ENCODE results near the gene HIRA.

HIRA gene

DNA sequence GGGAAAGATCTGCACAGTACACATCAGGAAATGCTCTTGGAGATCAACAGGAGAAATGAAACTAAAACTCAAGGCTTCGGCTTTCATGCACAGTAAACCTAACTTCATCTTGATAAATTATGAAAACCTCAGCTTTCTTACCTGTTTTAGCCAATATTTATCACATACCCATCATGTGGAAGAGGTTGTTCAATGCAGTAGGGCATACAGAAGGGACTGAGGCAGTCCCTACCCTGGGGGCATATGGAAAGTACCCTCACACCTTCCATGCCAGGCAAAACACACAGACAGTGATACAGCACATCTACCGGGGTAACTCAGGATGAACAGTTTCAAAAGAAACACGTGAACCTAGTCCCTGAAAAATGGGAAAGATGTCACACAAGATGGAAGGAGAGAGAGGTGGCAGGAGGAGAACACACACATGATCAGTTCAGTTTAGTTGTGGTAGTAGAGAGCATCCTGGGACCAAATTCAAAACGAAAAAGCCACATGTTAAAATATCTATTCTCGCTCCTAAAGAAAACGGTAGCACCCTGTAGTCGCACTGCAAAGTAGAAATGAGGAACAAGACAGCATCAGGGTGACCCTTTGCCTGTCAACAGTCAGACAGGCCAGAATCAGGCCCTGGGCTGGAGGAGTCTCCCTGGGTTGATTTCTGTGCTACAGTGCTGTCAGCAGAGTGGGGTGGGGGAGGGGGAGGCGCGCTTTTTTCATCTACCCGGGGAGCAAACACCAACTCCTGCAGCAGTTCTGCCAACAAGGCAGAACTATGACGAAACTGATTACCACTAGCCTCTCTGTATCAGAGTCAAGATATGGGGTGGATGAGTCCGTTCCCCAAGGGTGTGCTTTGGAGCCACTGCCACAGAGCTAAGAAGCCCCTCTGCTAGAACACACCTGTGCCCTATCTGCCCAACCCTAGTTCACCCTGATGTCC lies 1.3 kb downstream of the HIRA start:
- DNase-seq (ENCODE audit: low spot score) = no peak
- peaks cover 10 to 34% of the 10 kb centered on the region in 2 donors for H3K36me3 ChIP-seq (replicated peaks in 1 of 2; ENCODE audit: control insufficient read depth in 2 of 2, insufficient read depth in 2 of 2, low read length in 2 of 2)
- H2AK5ac ChIP-seq (ENCODE audit: low read depth, low read length) = no peak overlapping the region
- peak overlapping the region; percentile 94 to 95 for H3K4me3 ChIP-seq (ENCODE audit: low read length in 2 of 2)
- H3K79me1 ChIP-seq (ENCODE audit: low read depth, low read length) = peaks cover 4% of the 10 kb centered on the region
- peak overlapping the region; percentile 78 for H2AFZ ChIP-seq (ENCODE audit: low read length)
- H4K8ac ChIP-seq (ENCODE audit: low read depth, low read length) = no peak overlapping the region
- no peak overlapping the region for H3K27ac ChIP-seq (replicated peaks; ENCODE audit: low read length)
- H3K9me3 ChIP-seq (replicated peaks in 1 of 2; ENCODE audit: control insufficient read depth in 2 of 2, insufficient read depth in 1 of 2, low read depth in 1 of 2, low read length in 2 of 2) = no peaks in the 10 kb centered on the region
- H3K14ac ChIP-seq (ENCODE audit: low read length) = no peak overlapping the region
- H3K9ac ChIP-seq (ENCODE audit: low read depth, low read length, poor library complexity) = no peak overlapping the region
- H3K23ac ChIP-seq (ENCODE audit: low read depth, low read length, poor library complexity) = no peak overlapping the region
- peak overlapping the region; percentile 66 for H3K4me2 ChIP-seq (ENCODE audit: insufficient read depth, low read length, poor library complexity, severe bottlenecking)
- H3K4ac ChIP-seq (ENCODE audit: low read length) = no peak overlapping the region
- H3K27me3 ChIP-seq (ENCODE audit: control insufficient read depth in 3 of 3, insufficient read depth in 3 of 3, low read depth in 1 of 3, low read length in 3 of 3) = no peaks in the 10 kb centered on the region
- no peak overlapping the region for H2BK120ac ChIP-seq (ENCODE audit: low read depth, low read length)
- no peak overlapping the region for H2BK12ac ChIP-seq (ENCODE audit: low read length)
- H3K4me1 ChIP-seq (ENCODE audit: control insufficient read depth in 2 of 2, insufficient read depth in 1 of 2, low read depth in 1 of 2, low read length in 2 of 2) = peaks cover 5 to 18% of the 10 kb centered on the region in 2 donors
- no CpG with 5 or more reads among the region's 12 CpGs for WGBS, 2 donors (ENCODE audit: extremely low coverage in 2 of 2, insufficient read length in 2 of 2, insufficient replicate concordance in 1 of 2)
- H3K18ac ChIP-seq (ENCODE audit: low read length) = no peak overlapping the region
- no peak overlapping the region for H2BK5ac ChIP-seq (ENCODE audit: low read length)
- no peak overlapping the region for H4K91ac ChIP-seq (ENCODE audit: low read depth, low read length, poor library complexity)
- H2BK15ac ChIP-seq (ENCODE audit: low read length) = no peak overlapping the region

DNA sequence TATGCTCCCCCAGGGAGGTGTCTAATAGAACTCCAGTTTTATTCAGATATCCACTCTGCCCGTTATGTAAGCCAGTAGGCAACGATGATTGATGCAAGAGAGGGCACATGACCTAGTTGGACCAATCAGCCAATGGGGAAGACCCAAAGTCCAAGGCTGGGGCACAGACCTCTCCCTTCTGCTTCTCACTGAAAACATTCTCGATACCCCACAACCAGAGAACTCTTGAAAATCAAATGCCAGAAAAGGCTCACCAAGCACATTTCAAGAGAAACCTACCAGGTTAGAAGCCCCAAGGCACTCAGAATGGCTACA lies 7.4 kb downstream of the HIRA start:
- Histone ChIP-seq H2BK120ac (ENCODE audit: low read depth, low read length) (no peak overlapping the region), H4K8ac (ENCODE audit: low read depth, low read length) (no peak overlapping the region), H3K4me2 (ENCODE audit: insufficient read depth, low read length, poor library complexity, severe bottlenecking) (no peak overlapping the region), H3K23ac (ENCODE audit: low read depth, low read length, poor library complexity) (no peak overlapping the region), H3K9ac (ENCODE audit: low read depth, low read length, poor library complexity) (no peak overlapping the region), H2AK5ac (ENCODE audit: low read depth, low read length) (no peak overlapping the region), H4K91ac (ENCODE audit: low read depth, low read length, poor library complexity) (no peak overlapping the region), H3K14ac (ENCODE audit: low read length) (no peak overlapping the region), H3K27ac (replicated peaks; ENCODE audit: low read length) (no peak overlapping the region), H3K4me1 (ENCODE audit: control insufficient read depth in 2 of 2, insufficient read depth in 1 of 2, low read depth in 1 of 2, low read length in 2 of 2) (peaks cover 0 to 8% of the 10 kb centered on the region in 2 donors), H3K9me3 (replicated peaks in 1 of 2; ENCODE audit: control insufficient read depth in 2 of 2, insufficient read depth in 1 of 2, low read depth in 1 of 2, low read length in 2 of 2) (no peaks in the 10 kb centered on the region), H3K36me3 (replicated peaks in 1 of 2; ENCODE audit: control insufficient read depth in 2 of 2, insufficient read depth in 2 of 2, low read length in 2 of 2) (peaks cover 7 to 29% of the 10 kb centered on the region in 2 donors), H2BK12ac (ENCODE audit: low read length) (no peak overlapping the region), H2BK5ac (ENCODE audit: low read length) (no peak overlapping the region), H2BK15ac (ENCODE audit: low read length) (no peak overlapping the region), H2AFZ (ENCODE audit: low read length) (no peak overlapping the region), H3K4ac (ENCODE audit: low read length) (no peak overlapping the region), H3K4me3 (ENCODE audit: low read length in 2 of 2) (no peak overlapping the region), H3K18ac (ENCODE audit: low read length) (no peak overlapping the region), H3K79me1 (ENCODE audit: low read depth, low read length) (peaks cover 21% of the 10 kb centered on the region), H3K27me3 (ENCODE audit: control insufficient read depth in 3 of 3, insufficient read depth in 3 of 3, low read depth in 1 of 3, low read length in 3 of 3) (no peaks in the 10 kb centered on the region)
- DNase-seq (ENCODE audit: low spot score) = no peak
- no CpG with 5 or more reads among the region's 3 CpGs for WGBS, 2 donors (ENCODE audit: extremely low coverage in 2 of 2, insufficient read length in 2 of 2, insufficient replicate concordance in 1 of 2)

DNA sequence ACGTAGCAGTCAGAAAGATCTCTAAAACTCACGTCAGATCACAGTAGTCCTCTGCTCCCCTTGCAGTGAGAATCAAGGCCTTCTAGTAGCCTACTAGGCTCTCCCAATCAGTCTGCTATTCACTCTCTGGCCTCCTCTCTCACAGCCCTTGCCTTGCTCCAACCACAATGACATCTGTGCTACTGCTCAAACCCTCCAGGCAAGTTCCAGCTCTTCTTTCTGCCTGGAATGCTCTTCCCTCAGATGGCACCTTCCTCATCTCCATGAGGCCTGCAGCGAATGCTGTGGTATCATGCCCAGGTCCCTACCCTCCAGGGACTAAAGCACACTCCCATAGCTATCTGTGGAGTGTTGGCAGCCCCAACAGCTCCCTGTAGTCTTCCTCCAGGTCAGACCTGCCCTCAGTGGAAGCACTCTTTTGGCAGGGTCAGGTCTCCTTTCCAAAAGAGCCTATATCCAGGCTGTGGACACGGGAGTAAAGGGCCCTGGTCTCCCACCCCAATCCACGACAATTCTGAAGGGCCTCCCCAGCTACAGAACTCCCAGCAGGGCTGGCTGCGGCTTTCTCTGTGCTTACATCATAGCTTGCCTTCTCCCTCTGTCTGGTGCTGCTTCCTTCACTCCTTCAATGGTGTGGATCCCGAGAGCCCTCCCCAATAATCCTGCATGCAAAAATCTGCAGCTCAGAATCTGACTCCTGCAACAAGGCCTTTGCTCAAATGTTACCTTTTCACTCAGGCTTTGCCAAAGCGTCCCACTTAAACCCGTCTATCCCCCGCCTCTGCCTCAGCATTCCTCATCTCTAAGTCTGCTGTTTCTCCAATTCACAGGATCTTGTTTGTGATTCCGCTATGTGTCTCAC lies 8.9 kb downstream of the HIRA start:
- Histone ChIP-seq H3K27ac (replicated peaks; ENCODE audit: low read length) (no peak overlapping the region), H2BK120ac (ENCODE audit: low read depth, low read length) (no peak overlapping the region), H2BK12ac (ENCODE audit: low read length) (no peak overlapping the region), H3K79me1 (ENCODE audit: low read depth, low read length) (peaks cover 24% of the 10 kb centered on the region), H2BK5ac (ENCODE audit: low read length) (peak overlapping the region; percentile 57), H2AK5ac (ENCODE audit: low read depth, low read length) (no peak overlapping the region), H3K27me3 (ENCODE audit: control insufficient read depth in 3 of 3, insufficient read depth in 3 of 3, low read depth in 1 of 3, low read length in 3 of 3) (no peaks in the 10 kb centered on the region), H3K9ac (ENCODE audit: low read depth, low read length, poor library complexity) (peak overlapping the region; percentile 9), H3K36me3 (replicated peaks in 1 of 2; ENCODE audit: control insufficient read depth in 2 of 2, insufficient read depth in 2 of 2, low read length in 2 of 2) (peaks cover 7 to 22% of the 10 kb centered on the region in 2 donors), H2AFZ (ENCODE audit: low read length) (no peak overlapping the region), H3K4me2 (ENCODE audit: insufficient read depth, low read length, poor library complexity, severe bottlenecking) (no peak overlapping the region), H4K8ac (ENCODE audit: low read depth, low read length) (no peak overlapping the region), H3K18ac (ENCODE audit: low read length) (no peak overlapping the region), H3K14ac (ENCODE audit: low read length) (no peak overlapping the region), H3K9me3 (replicated peaks in 1 of 2; ENCODE audit: control insufficient read depth in 2 of 2, insufficient read depth in 1 of 2, low read depth in 1 of 2, low read length in 2 of 2) (peaks cover 0 to 3% of the 10 kb centered on the region in 2 donors), H3K4me1 (ENCODE audit: control insufficient read depth in 2 of 2, insufficient read depth in 1 of 2, low read depth in 1 of 2, low read length in 2 of 2) (peaks cover 0 to 10% of the 10 kb centered on the region in 2 donors), H4K91ac (ENCODE audit: low read depth, low read length, poor library complexity) (no peak overlapping the region), H3K4me3 (ENCODE audit: low read length in 2 of 2) (peak overlapping the region in 1 of 2 donors; percentile 49), H2BK15ac (ENCODE audit: low read length) (no peak overlapping the region), H3K23ac (ENCODE audit: low read depth, low read length, poor library complexity) (no peak overlapping the region), H3K4ac (ENCODE audit: low read length) (no peak overlapping the region)
- DNase-seq (ENCODE audit: low spot score) = no peak
- WGBS, 2 donors (ENCODE audit: extremely low coverage in 2 of 2, insufficient read length in 2 of 2, insufficient replicate concordance in 1 of 2) = no CpG with 5 or more reads among the region's 11 CpGs

DNA sequence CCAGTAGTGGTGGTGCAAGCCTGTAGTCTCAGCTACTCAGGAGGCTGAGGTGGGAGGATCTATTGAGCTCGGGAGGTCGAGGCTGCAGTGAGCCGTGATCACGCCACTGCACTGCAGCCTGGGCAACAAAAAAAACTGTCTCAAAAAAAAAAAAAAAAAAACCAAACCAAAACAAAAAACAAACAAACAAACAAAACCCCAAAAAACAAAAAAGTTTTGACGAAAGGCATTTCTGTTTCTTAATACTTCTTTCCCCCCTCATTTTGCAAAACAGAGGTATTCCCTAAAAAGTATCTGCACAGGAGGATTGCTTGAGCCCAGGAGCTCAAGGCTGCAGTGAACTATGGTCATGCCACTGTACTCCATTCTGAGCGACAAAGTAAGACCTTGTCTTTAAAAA lies 11.2 kb downstream of the HIRA start:
- Histone ChIP-seq H3K4me2 (ENCODE audit: insufficient read depth, low read length, poor library complexity, severe bottlenecking) (no peak overlapping the region), H3K9me3 (replicated peaks in 1 of 2; ENCODE audit: control insufficient read depth in 2 of 2, insufficient read depth in 1 of 2, low read depth in 1 of 2, low read length in 2 of 2) (peaks cover 0 to 11% of the 10 kb centered on the region in 2 donors), H3K4me1 (ENCODE audit: control insufficient read depth in 2 of 2, insufficient read depth in 1 of 2, low read depth in 1 of 2, low read length in 2 of 2) (peaks cover 0 to 10% of the 10 kb centered on the region in 2 donors), H2BK5ac (ENCODE audit: low read length) (no peak overlapping the region), H2AFZ (ENCODE audit: low read length) (no peak overlapping the region), H4K8ac (ENCODE audit: low read depth, low read length) (no peak overlapping the region), H3K4me3 (ENCODE audit: low read length in 2 of 2) (no peak overlapping the region), H3K23ac (ENCODE audit: low read depth, low read length, poor library complexity) (no peak overlapping the region), H3K27me3 (ENCODE audit: control insufficient read depth in 3 of 3, insufficient read depth in 3 of 3, low read depth in 1 of 3, low read length in 3 of 3) (no peaks in the 10 kb centered on the region), H3K18ac (ENCODE audit: low read length) (no peak overlapping the region), H3K79me1 (ENCODE audit: low read depth, low read length) (peaks cover 25% of the 10 kb centered on the region), H3K9ac (ENCODE audit: low read depth, low read length, poor library complexity) (no peak overlapping the region), H2BK15ac (ENCODE audit: low read length) (no peak overlapping the region), H3K36me3 (replicated peaks in 1 of 2; ENCODE audit: control insufficient read depth in 2 of 2, insufficient read depth in 2 of 2, low read length in 2 of 2) (peaks cover 5 to 23% of the 10 kb centered on the region in 2 donors), H3K27ac (replicated peaks; ENCODE audit: low read length) (no peak overlapping the region), H2AK5ac (ENCODE audit: low read depth, low read length) (no peak overlapping the region), H2BK12ac (ENCODE audit: low read length) (no peak overlapping the region), H4K91ac (ENCODE audit: low read depth, low read length, poor library complexity) (no peak overlapping the region), H2BK120ac (ENCODE audit: low read depth, low read length) (no peak overlapping the region), H3K4ac (ENCODE audit: low read length) (no peak overlapping the region), H3K14ac (ENCODE audit: low read length) (no peak overlapping the region)
- WGBS, 2 donors (ENCODE audit: extremely low coverage in 2 of 2, insufficient read length in 2 of 2, insufficient replicate concordance in 1 of 2) = 100% methylated on average over 1 of the region's 6 CpGs; no CpG with 5 or more reads in 1 of the 2 donors
- no peak for DNase-seq (ENCODE audit: low spot score)

Data from neuronal stem cell (in vitro differentiated cells).